Naive B cell (primary cell): ENCODE data around the gene MITF. TPM values are rescaled to one million over a fixed set of nuclear protein-coding genes. Genes with fewer than 3 reads are reported as not detected.

ENCODE experiments used
- ATAC-seq, 2 donors: fragments of 150-1000 bp; cut with Tn5 transposase; 2 replicates each; pipeline ENCODE4 v1.10.0; 2021; ENCODE audit warnings: low read depth in 2 of 2, mild to moderate bottlenecking in 2 of 2, moderate library complexity in 2 of 2
- DNase-seq: peaks from one replicate; pipeline ENCODE4 v3.0.0; 2022
- H3K27ac Mint-ChIP-seq, 6 donors: one replicate each; pipeline ENCODE4 v1.8.0; 2020 to 2022; ENCODE audit warnings: mild to moderate bottlenecking in 6 of 6, mixed read lengths in 6 of 6, moderate library complexity in 5 of 6, inconsistent platforms in 2 of 6
- H3K27me3 Mint-ChIP-seq, 3 donors: one replicate each; pipeline ENCODE4 v1.8.0; 2021 to 2022; ENCODE audit warnings: mixed read lengths in 3 of 3, mild to moderate bottlenecking in 1 of 3
- H3K36me3 Mint-ChIP-seq, 2 donors: one replicate each; pipeline ENCODE4 v1.8.0; 2020 to 2022; ENCODE audit warnings: mixed read lengths in 2 of 2, inconsistent platforms in 1 of 2, mild to moderate bottlenecking in 1 of 2
- H3K4me1 Mint-ChIP-seq, 3 donors: one replicate each; pipeline ENCODE4 v1.8.0; 2020 to 2022; ENCODE audit warnings: mixed read lengths in 3 of 3, inconsistent platforms in 1 of 3, mild to moderate bottlenecking in 1 of 3, moderate library complexity in 1 of 3
- H3K4me3 Mint-ChIP-seq, 8 donors: one replicate each; pipeline ENCODE4 v1.8.0; 2020 to 2022; ENCODE audit warnings: mild to moderate bottlenecking in 8 of 8, mixed read lengths in 8 of 8, moderate library complexity in 8 of 8, inconsistent platforms in 2 of 8
- H3K9me3 Mint-ChIP-seq, 7 donors: one replicate each; pipeline ENCODE4 v1.8.0; 2020 to 2022; ENCODE audit warnings: mixed read lengths in 7 of 7, mild to moderate bottlenecking in 5 of 7, inconsistent platforms in 2 of 7, moderate library complexity in 1 of 7
- polyA plus RNA-seq, 6 donors: library from polyadenylated mRNA; unstranded; fragments of 300-500 nt; fragmentation: Illumina TruSeq; gene quantifications; one replicate each; pipeline ENCODE4 v1.2.3, GENCODE V29; 2021; ENCODE audit warnings: low read depth in 6 of 6

The MITF gene
- polyA plus RNA-seq, 6 donors from 2014 or later, result 0.26 to 0.90 (median 0.32) TPM; not detected in 3

GRCh38 chr3:69871251-69871650 is 132.0 kb downstream of the MITF start:
- no peaks in the 10 kb centered on the region for H3K9me3 Mint-ChIP-seq
- DNase-seq (no peak), ATAC-seq (no peak)
- H3K4me1 Mint-ChIP-seq, result no peaks in the 10 kb centered on the region
- H3K27ac Mint-ChIP-seq, result peak overlapping the region in 1 of 6 donors; percentile 30
- H3K4me3 Mint-ChIP-seq, result no peak overlapping the region
- H3K27me3 Mint-ChIP-seq, result peaks cover 0 to 5% (median 0%) of the 10 kb centered on the region in 3 donors
- no peaks in the 10 kb centered on the region for H3K36me3 Mint-ChIP-seq

- Mint-ChIP-seq H3K9me3 (no peaks in the 10 kb centered on the region), H3K36me3 (no peaks in the 10 kb centered on the region), H3K4me1 (no peaks in the 10 kb centered on the region), H3K4me3 (no peak overlapping the region), H3K27me3 (peaks cover 0 to 5% (median 0%) of the 10 kb centered on the region in 3 donors), H3K27ac (no peak overlapping the region)
- ATAC-seq (no peak), DNase-seq (no peak)
Observed at GRCh38 chr3:69871868-69872267, 132.6 kb downstream of the MITF start.

GRCh38 chr3:69872783-69873378 is 133.6 kb downstream of the MITF start:
- Mint-ChIP-seq H3K27ac (no peak overlapping the region), H3K36me3 (no peaks in the 10 kb centered on the region), H3K4me1 (no peaks in the 10 kb centered on the region), H3K27me3 (peaks cover 0 to 5% (median 0%) of the 10 kb centered on the region in 3 donors), H3K4me3 (no peak overlapping the region), H3K9me3 (no peaks in the 10 kb centered on the region)
- DNase-seq (no peak), ATAC-seq (no peak)

- no peaks in the 10 kb centered on the region for H3K9me3 Mint-ChIP-seq
- ATAC-seq, result no peak
- H3K27ac Mint-ChIP-seq, result no peak overlapping the region
- H3K36me3 Mint-ChIP-seq, result no peaks in the 10 kb centered on the region
- H3K4me3 Mint-ChIP-seq, result no peak overlapping the region
- DNase-seq, result no peak
- peaks cover 0 to 12% (median 0%) of the 10 kb centered on the region in 3 donors for H3K4me1 Mint-ChIP-seq
- no peaks in the 10 kb centered on the region for H3K27me3 Mint-ChIP-seq
Observed at GRCh38 chr3:69876073-69876472, 136.8 kb downstream of the MITF start.

- Mint-ChIP-seq H3K27me3 (no peaks in the 10 kb centered on the region), H3K9me3 (no peaks in the 10 kb centered on the region), H3K4me1 (peaks cover 0 to 15% (median 0%) of the 10 kb centered on the region in 3 donors), H3K27ac (no peak overlapping the region), H3K36me3 (no peaks in the 10 kb centered on the region), H3K4me3 (no peak overlapping the region)
- DNase-seq, result no peak
- no peak for ATAC-seq
Observed at GRCh38 chr3:69878254-69878653, 139.0 kb downstream of the MITF start.

- no peaks in the 10 kb centered on the region for H3K9me3 Mint-ChIP-seq
Observed at GRCh38 chr3:69879051-69879450, 139.8 kb downstream of the MITF start.

GRCh38 chr3:69880069-69880640 is 140.9 kb downstream of the MITF start:
- Mint-ChIP-seq H3K27me3 (no peaks in the 10 kb centered on the region), H3K9me3 (no peaks in the 10 kb centered on the region), H3K27ac (no peak overlapping the region), H3K4me1 (peaks cover 0 to 15% (median 0%) of the 10 kb centered on the region in 3 donors), H3K4me3 (no peak overlapping the region), H3K36me3 (no peaks in the 10 kb centered on the region)
- DNase-seq (no peak), ATAC-seq (no peak)

More at GRCh38 chr3:69879051-69879450, 139.8 kb downstream of the MITF start:
- H3K4me3 Mint-ChIP-seq, result no peak overlapping the region
- ATAC-seq (no peak), DNase-seq (no peak)
- no peaks in the 10 kb centered on the region for H3K36me3 Mint-ChIP-seq
- peaks cover 0 to 15% (median 0%) of the 10 kb centered on the region in 3 donors for H3K4me1 Mint-ChIP-seq
- H3K27ac Mint-ChIP-seq, result no peak overlapping the region
- no peaks in the 10 kb centered on the region for H3K27me3 Mint-ChIP-seq

- no peak overlapping the region for H3K4me3 Mint-ChIP-seq
- no peaks in the 10 kb centered on the region for H3K9me3 Mint-ChIP-seq
- H3K4me1 Mint-ChIP-seq, result peaks cover 0 to 15% (median 0%) of the 10 kb centered on the region in 3 donors
- no peaks in the 10 kb centered on the region for H3K36me3 Mint-ChIP-seq
- H3K27me3 Mint-ChIP-seq, result no peaks in the 10 kb centered on the region
- no peak for ATAC-seq
- no peak overlapping the region for H3K27ac Mint-ChIP-seq
- no peak for DNase-seq
Observed at GRCh38 chr3:69881051-69881450, 141.8 kb downstream of the MITF start.

- Mint-ChIP-seq H3K27me3 (no peaks in the 10 kb centered on the region), H3K4me3 (no peak overlapping the region), H3K4me1 (peaks cover 0 to 15% (median 0%) of the 10 kb centered on the region in 3 donors), H3K9me3 (no peaks in the 10 kb centered on the region), H3K36me3 (no peaks in the 10 kb centered on the region), H3K27ac (no peak overlapping the region)
- DNase-seq, result no peak
- ATAC-seq, result no peak
Observed at GRCh38 chr3:69881756-69882428, 142.6 kb downstream of the MITF start.

GRCh38 chr3:69882560-69882959 is 143.3 kb downstream of the MITF start:
- H3K27ac Mint-ChIP-seq, result no peak overlapping the region
- H3K4me3 Mint-ChIP-seq, result no peak overlapping the region
- ATAC-seq (no peak), DNase-seq (no peak)
- H3K9me3 Mint-ChIP-seq, result no peaks in the 10 kb centered on the region
- H3K27me3 Mint-ChIP-seq, result no peaks in the 10 kb centered on the region
- H3K4me1 Mint-ChIP-seq, result peaks cover 0 to 15% (median 0%) of the 10 kb centered on the region in 3 donors
- no peaks in the 10 kb centered on the region for H3K36me3 Mint-ChIP-seq

- DNase-seq, result no peak
- no peaks in the 10 kb centered on the region for H3K9me3 Mint-ChIP-seq
- H3K4me1 Mint-ChIP-seq, result no peaks in the 10 kb centered on the region
- no peak overlapping the region for H3K4me3 Mint-ChIP-seq
- H3K27me3 Mint-ChIP-seq, result peaks cover 0 to 4% (median 0%) of the 10 kb centered on the region in 3 donors
- no peak overlapping the region for H3K27ac Mint-ChIP-seq
- H3K36me3 Mint-ChIP-seq, result no peaks in the 10 kb centered on the region
- ATAC-seq, result no peak
Observed at GRCh38 chr3:69888040-69888942, 149.0 kb downstream of the MITF start.

GRCh38 chr3:69888943-69889315 is 149.7 kb downstream of the MITF start:
- no peak for ATAC-seq
- peaks cover 0 to 4% (median 0%) of the 10 kb centered on the region in 3 donors for H3K27me3 Mint-ChIP-seq

GRCh38 chr3:69890084-69890483 is 150.8 kb downstream of the MITF start:
- Mint-ChIP-seq H3K27ac (no peak overlapping the region), H3K4me1 (no peaks in the 10 kb centered on the region), H3K36me3 (no peaks in the 10 kb centered on the region), H3K27me3 (peaks cover 0 to 4% (median 0%) of the 10 kb centered on the region in 3 donors), H3K9me3 (no peaks in the 10 kb centered on the region), H3K4me3 (no peak overlapping the region)
- ATAC-seq (no peak), DNase-seq (no peak)

More at GRCh38 chr3:69888943-69889315, 149.7 kb downstream of the MITF start:
- Mint-ChIP-seq H3K27ac (no peak overlapping the region), H3K4me1 (no peaks in the 10 kb centered on the region), H3K9me3 (no peaks in the 10 kb centered on the region), H3K36me3 (no peaks in the 10 kb centered on the region), H3K4me3 (no peak overlapping the region)
- DNase-seq, result no peak
